Stimulated activated CD8-positive, alpha-beta memory T cell treated with anti-CD3 and anti-CD28 coated beads, Interleukin-2, amount 100 ng/mL, for 48 hours (primary cell): ENCODE measurements around the gene USP6.
"Not testable (repeated sequence)": the region's sequence is repeated elsewhere in the genome, so short reads cannot be mapped to it uniquely, and the experiment has no call there.

Source experiments
- DNase-seq, 2 donors: peaks; one replicate each; pipeline ENCODE4 v3.0.0-alpha.2; 2020; ENCODE audit warnings: low read depth in 2 of 2

The USP6 gene

GRCh38 chr17:5115673-5116651 is at the start of gene USP6:
Gene USP6, plus strand, starts transcription at chr17:5116032. Its CDS starts 14,336 bp downstream, at chr17:5130368.
- DNase-seq: peak in 1 of 2 donors; percentile 17

- no peak for DNase-seq
These were observed 47.6 kb upstream of the USP6 start for GRCh38 chr17:5068236-5068635.

GRCh38 chr17:5069724-5070123 is 46.1 kb upstream of the USP6 start:
- no peak for DNase-seq

GRCh38 chr17:5075472-5075871 is 40.4 kb upstream of the USP6 start:
- not testable (repeated sequence) for DNase-seq

- DNase-seq: not testable (repeated sequence)
These were observed 38.6 kb upstream of the USP6 start for GRCh38 chr17:5077275-5077674.

DNA sequence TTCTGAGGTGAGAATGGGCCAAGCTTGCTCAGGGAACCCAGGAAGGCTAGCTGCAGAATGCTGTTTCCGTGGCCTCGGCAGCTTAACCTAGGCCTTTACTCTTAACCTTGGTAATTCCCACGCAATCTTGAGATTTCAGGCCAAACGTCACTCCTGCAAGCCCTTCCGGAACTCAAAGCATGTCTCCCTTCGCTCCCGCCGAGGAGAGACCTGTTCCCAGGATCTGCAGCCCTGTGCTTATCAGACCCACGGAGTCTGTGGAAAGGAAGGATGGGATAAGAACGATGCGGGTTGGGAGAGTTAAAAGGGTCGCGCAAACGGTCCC is 38.1 kb upstream of the USP6 start:
- no peak for DNase-seq

- peak; percentile 64 to 73 for DNase-seq
These were observed 37.5 kb upstream of the USP6 start, which contains the start of gene ZFP3 for GRCh38 chr17:5078106-5079028. Gene ZFP3, plus strand, starts transcription at chr17:5078467. Its CDS starts 13,038 bp downstream, at chr17:5091505.

- no peak for DNase-seq
These were observed 35.2 kb upstream of the USP6 start for GRCh38 chr17:5080591-5080990.

DNA sequence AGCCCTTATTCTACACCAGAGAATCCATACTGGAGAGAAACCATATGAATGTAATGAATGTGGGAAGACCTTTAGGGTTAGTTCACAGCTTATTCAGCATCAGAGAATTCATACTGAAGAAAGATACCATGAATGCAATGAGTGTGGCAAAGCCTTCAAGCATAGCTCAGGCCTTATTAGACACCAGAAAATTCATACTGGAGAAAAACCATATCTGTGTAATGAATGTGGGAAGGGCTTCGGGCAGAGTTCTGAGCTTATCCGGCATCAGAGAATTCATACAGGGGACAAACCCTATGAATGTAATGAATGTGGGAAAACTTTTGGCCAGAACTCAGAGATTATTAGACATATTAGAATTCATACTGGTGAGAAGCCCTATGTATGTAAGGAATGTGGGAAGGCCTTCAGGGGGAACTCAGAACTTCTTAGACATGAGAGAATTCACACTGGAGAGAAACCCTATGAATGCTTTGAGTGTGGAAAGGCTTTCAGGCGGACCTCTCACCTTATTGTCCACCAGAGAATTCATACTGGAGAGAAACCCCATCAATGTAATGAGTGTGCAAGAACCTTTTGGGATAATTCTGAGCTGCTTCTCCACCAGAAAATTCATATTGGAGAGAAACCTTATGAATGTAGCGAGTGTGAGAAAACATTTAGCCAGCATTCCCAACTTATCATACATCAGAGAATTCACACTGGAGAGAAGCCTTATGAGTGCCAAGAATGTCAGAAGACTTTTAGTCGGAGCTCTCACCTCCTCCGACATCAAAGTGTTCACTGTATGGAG is 23.4 kb upstream of the USP6 start:
- no peak for DNase-seq

GRCh38 chr17:5096731-5097100 is 19.1 kb upstream of the USP6 start:
- DNase-seq: no peak

GRCh38 chr17:5097101-5097834 is 18.6 kb upstream of the USP6 start:
- DNase-seq: no peak

- no peak for DNase-seq
These were observed 16.6 kb upstream of the USP6 start for GRCh38 chr17:5099271-5099670.

- DNase-seq: no peak
These were observed 15.0 kb upstream of the USP6 start for GRCh38 chr17:5100832-5101231.

DNA sequence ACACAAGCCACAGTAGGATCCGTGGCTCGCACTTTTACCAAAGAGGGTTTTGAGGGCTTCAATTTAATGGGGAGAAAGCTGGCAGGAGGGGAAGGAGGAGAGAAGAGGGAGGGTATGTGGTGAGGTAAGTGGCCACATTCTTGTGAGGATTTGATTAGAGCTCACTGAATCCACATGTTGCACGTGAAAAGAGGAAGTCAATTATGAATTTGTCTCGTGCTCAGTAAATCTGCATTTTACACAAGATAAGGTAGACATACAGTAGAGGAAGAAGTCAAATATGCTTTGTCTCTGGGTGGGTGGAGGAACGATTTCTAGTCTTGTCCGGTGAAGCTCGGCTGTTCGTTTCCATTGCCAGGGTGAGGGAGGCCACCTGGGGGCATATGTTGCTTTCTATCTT is 5.0 kb upstream of the USP6 start:
- no peak for DNase-seq

- peak; percentile 92 to 93 for DNase-seq
These were observed 4.2 kb upstream of the USP6 start, which contains the start of gene ZNF232 for GRCh38 chr17:5111402-5112204. Gene ZNF232, minus strand, starts transcription at chr17:5111878. Its CDS starts 56 bp downstream, at chr17:5111822.

DNA sequence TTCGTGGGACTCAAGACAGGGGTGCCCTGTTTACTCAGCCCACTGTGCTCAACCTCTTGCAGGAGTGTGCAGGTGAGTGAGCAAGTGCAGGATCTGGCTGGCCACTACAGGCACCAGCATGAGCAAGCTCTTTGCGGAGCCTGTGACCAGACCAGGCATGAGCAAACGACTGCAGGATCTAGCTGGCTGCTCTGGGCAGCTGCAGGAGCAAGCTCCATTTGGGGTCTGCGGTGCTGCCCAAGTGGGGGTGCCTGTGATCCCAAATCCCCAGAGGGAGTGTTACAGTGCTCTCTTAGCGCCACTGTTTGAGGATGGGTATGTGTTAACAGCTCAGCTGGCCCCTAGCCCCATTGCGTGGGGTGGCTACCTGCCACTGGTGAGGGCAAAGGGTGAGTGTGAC is 2.4 kb downstream of the USP6 start:
- no peak for DNase-seq

- no peak for DNase-seq
These were observed 4.2 kb downstream of the USP6 start for GRCh38 chr17:5120036-5120435.

GRCh38 chr17:5120436-5121185 is 4.8 kb downstream of the USP6 start:
- not testable (repeated sequence) for DNase-seq

DNA sequence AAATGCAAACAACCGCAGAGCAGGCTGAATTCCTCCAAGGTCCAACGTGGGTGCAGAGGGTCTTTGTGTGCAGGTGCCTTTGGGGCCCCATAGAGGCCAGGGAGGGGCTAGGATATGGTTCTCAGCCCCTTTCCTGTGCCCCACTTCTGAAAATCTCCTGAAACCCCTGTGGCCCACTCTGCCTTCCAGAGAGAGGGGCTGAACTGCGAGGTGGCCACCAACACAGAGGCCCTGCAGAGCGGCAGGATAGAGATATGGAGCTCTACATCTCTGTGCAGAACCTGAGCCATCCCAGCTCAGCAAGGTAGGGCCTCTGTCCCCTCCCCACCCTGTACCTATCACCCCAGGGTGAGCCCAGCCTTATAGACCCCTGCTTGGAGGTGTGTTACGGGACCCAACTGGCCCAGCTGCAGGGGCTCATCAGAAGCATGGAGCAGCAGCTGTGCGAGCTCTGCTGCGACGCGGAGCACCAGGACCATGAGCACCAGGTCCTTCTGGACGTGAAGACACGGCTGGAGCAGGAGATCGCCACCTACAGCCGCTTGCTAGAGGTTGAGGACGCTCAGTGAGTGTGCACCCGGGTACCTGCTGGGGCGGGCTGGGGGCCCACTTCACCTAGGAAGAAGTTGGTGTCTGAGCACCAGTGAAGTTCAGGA is 5.5 kb downstream of the USP6 start:
- DNase-seq: no peak
